ENCODE data around the gene MTR.

The MTR gene

GRCh38 chr1:236760986-236761385 is 34.1 kb upstream of the MTR start:
- no peak for TF ChIP-seq CTCF (IDR thresholded peaks at IDR 0.05; ENCODE audit: insufficient read depth, low read depth, low read length, missing control alignments)
- no peak for DNase-seq (ENCODE audit: low read depth)

GRCh38 chr1:236761397-236762132 is 33.5 kb upstream of the MTR start:
- no peak for DNase-seq (ENCODE audit: low read depth)
- TF ChIP-seq CTCF (IDR thresholded peaks at IDR 0.05; ENCODE audit: insufficient read depth, low read depth, low read length, missing control alignments), result no peak
- no peak overlapping the region for H3K4me3 ChIP-seq (ENCODE audit: low read length)

More at GRCh38 chr1:236760986-236761385, 34.1 kb upstream of the MTR start:
- H3K4me3 ChIP-seq (ENCODE audit: low read length), result no peak overlapping the region

GRCh38 chr1:236762410-236762809 is 32.7 kb upstream of the MTR start:
- DNase-seq (ENCODE audit: low read depth), result no peak
- H3K4me3 ChIP-seq (ENCODE audit: low read length), result no peak overlapping the region
- TF ChIP-seq CTCF (IDR thresholded peaks at IDR 0.05; ENCODE audit: insufficient read depth, low read depth, low read length, missing control alignments), result no peak

GRCh38 chr1:236765831-236766230 is 29.3 kb upstream of the MTR start:
- DNase-seq (ENCODE audit: low read depth), result no peak
- no peak overlapping the region for H3K4me3 ChIP-seq (ENCODE audit: low read length)
- no peak for TF ChIP-seq CTCF (IDR thresholded peaks at IDR 0.05; ENCODE audit: insufficient read depth, low read depth, low read length, missing control alignments)

- TF ChIP-seq CTCF (IDR thresholded peaks at IDR 0.05; ENCODE audit: insufficient read depth, low read depth, low read length, missing control alignments), result no peak
- H3K4me3 ChIP-seq (ENCODE audit: low read length), result no peak overlapping the region
- DNase-seq (ENCODE audit: low read depth), result no peak
Measured at GRCh38 chr1:236766506-236766905, 28.6 kb upstream of the MTR start.

- no peak for DNase-seq (ENCODE audit: low read depth)
- no peak overlapping the region for H3K4me3 ChIP-seq (ENCODE audit: low read length)
- TF ChIP-seq CTCF (IDR thresholded peaks at IDR 0.05; ENCODE audit: insufficient read depth, low read depth, low read length, missing control alignments), result no peak
Measured at GRCh38 chr1:236767276-236767675, 27.8 kb upstream of the MTR start.

GRCh38 chr1:236768601-236769000 is 26.5 kb upstream of the MTR start:
- no peak for DNase-seq (ENCODE audit: low read depth)
- TF ChIP-seq CTCF (IDR thresholded peaks at IDR 0.05; ENCODE audit: insufficient read depth, low read depth, low read length, missing control alignments), result no peak
- H3K4me3 ChIP-seq (ENCODE audit: low read length), result no peak overlapping the region

Data from epithelial cell of esophagus (primary cell).